ENCODE results near the gene PRAMEF2.
"Not testable (repeated sequence)": the region's sequence is repeated elsewhere in the genome, so short reads cannot be mapped to it uniquely, and the experiment has no call there.

Gene PRAMEF2

DNA sequence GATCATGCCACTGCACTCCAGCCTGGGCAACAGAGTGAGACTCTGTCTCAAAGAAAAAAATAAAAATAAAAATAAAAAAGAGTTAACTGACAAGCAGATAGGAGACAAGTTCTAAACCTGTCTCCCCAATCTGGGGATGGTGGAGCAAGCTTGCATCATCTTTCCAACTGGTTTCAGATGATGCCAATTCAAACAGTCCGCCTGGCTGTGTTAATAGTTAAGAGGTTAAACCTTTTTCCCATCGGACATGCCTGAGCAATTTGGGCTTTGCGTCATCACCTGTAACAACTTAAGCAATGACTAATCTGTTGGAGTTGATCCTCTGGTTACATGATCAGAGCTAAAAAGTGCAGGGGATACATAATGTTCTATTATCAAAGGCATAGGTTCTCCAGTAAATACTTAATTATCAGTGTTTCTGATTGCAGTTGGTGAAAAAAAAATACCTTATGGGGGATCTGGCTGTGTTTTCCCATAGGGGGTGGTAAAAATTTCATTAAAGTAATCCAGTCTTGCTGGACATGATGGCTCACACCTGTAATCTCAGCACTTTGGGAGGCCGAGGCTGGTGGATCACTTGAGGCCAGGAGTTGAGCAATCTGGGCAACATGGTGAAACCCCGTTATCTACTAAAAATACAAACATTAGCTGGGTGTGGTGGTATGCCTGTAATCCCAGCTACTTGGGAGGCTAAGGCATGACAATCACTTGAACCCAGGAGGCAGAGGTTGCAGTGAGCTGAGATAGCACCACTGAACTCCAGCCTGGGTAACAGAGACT lies 47.1 kb downstream of the PRAMEF2 start:
- H3K4me3 Mint-ChIP-seq; H3K9me3 Mint-ChIP-seq; H3K4me1 Mint-ChIP-seq (ENCODE audit: low read depth); H3K36me3 Mint-ChIP-seq (ENCODE audit: low read depth); H3K27me3 Mint-ChIP-seq (ENCODE audit: low read depth); H3K27ac Mint-ChIP-seq: not testable (repeated sequence)
